ENCODE data around the gene CENPE.

- TF ChIP-seq TAF1 (IDR thresholded peaks at IDR 0.05; ENCODE audit: low read depth, low read length) (no peak), CTCF (IDR thresholded peaks at IDR 0.05; ENCODE audit: control extremely low read depth in 1 of 3, insufficient read depth in 1 of 3, low read depth in 1 of 3, low read length in 3 of 3) (no peak), GABPA (IDR thresholded peaks at IDR 0.05; ENCODE audit: borderline replicate concordance, insufficient read depth, low read length) (no peak), POLR2A (IDR thresholded peaks at IDR 0.05; ENCODE audit: control extremely low read depth in 1 of 2, low read depth in 2 of 2, low read length in 2 of 2) (no peak), SP1 (IDR thresholded peaks at IDR 0.05; ENCODE audit: low read depth, low read length) (no peak), EZH2 (IDR thresholded peaks at IDR 0.05; ENCODE audit: low read depth, low read length, severe bottlenecking) (no peak), ZNF274 (IDR thresholded peaks at IDR 0.05; ENCODE audit: borderline replicate concordance, extremely low read depth, low read length) (no peak), EP300 (IDR thresholded peaks at IDR 0.05; ENCODE audit: borderline replicate concordance in 1 of 2, low read depth in 2 of 2, low read length in 2 of 2) (no peak), ATF3 (IDR thresholded peaks at IDR 0.05; ENCODE audit: insufficient read depth, low read depth, low read length) (no peak), ATF2 (IDR thresholded peaks at IDR 0.05; ENCODE audit: low read length) (no peak), RXRA (IDR thresholded peaks at IDR 0.05; ENCODE audit: insufficient read depth, low read depth, low read length) (no peak), NRF1 (IDR thresholded peaks at IDR 0.05; ENCODE audit: low read depth, low read length) (no peak), POLR2AphosphoS5 (IDR thresholded peaks at IDR 0.05; ENCODE audit: low read depth, low read length) (no peak)
Measured at GRCh38 chr4:103060453-103061148, 137.5 kb downstream of the CENPE start.

Data from H1 (cell line).